HEK293 (cell line): Measurements from ENCODE around the gene ZNF428.

Source experiments
- AEBP2 ChIP-seq: fragments of 450-650 bp; formaldehyde crosslinking; IDR thresholded peaks from 2 replicates; pipeline ENCODE4 v1.5.1; 2016; ENCODE audit warnings: missing biosample characterization, missing genetic modification characterization, borderline replicate concordance
- EGR2 ChIP-seq: fragments of 450-650 bp; formaldehyde crosslinking; IDR thresholded peaks from 2 replicates; pipeline ENCODE4 v1.5.1; 2016; ENCODE audit warnings: low read depth, missing biosample characterization, missing genetic modification characterization
- HOXA7 ChIP-seq: sonication (generic); formaldehyde crosslinking; IDR thresholded peaks from 2 replicates; pipeline ENCODE4 v1.8.1; 2022; ENCODE audit warnings: missing genetic modification reagents, borderline replicate concordance
- HOXC10 ChIP-seq: sonication (generic); formaldehyde crosslinking; IDR thresholded peaks from 2 replicates; pipeline ENCODE4 v1.8.1; 2023; ENCODE audit warnings: mild to moderate bottlenecking, missing genetic modification reagents
- SP2 ChIP-seq: fragments of 450-650 bp; formaldehyde crosslinking; IDR thresholded peaks from 2 replicates; pipeline ENCODE4 v1.5.1; 2016; ENCODE audit warnings: missing biosample characterization, missing genetic modification characterization
- TSHZ1 ChIP-seq: fragments of 450-650 bp; formaldehyde crosslinking; IDR thresholded peaks from 2 replicates; pipeline ENCODE4 v1.5.1; 2016; ENCODE audit warnings: missing biosample characterization, missing genetic modification characterization, borderline replicate concordance
- ZBTB10 ChIP-seq: fragments of 450-650 bp; formaldehyde crosslinking; IDR thresholded peaks from 2 replicates; pipeline ENCODE4 v1.5.1; 2016; ENCODE audit warnings: missing biosample characterization, missing genetic modification characterization
- ZFP41 ChIP-seq: fragments of 450-650 bp; formaldehyde crosslinking; IDR thresholded peaks from 2 replicates; pipeline ENCODE4 v1.5.1; 2016; ENCODE audit warnings: missing biosample characterization, missing genetic modification characterization, borderline replicate concordance
- ZNF140 ChIP-seq: fragments of 450-650 bp; formaldehyde crosslinking; IDR thresholded peaks from 2 replicates; pipeline ENCODE4 v1.5.1; 2016; ENCODE audit warnings: missing biosample characterization, missing genetic modification characterization
- ZNF19 ChIP-seq: fragments of 450-650 bp; formaldehyde crosslinking; IDR thresholded peaks from 2 replicates; pipeline ENCODE4; 2016; ENCODE audit warnings: missing biosample characterization, missing genetic modification characterization, low read depth
- ZNF266 ChIP-seq: fragments of 450-650 bp; formaldehyde crosslinking; IDR thresholded peaks from 2 replicates; pipeline ENCODE4 v1.5.1; 2016; ENCODE audit warnings: missing biosample characterization, missing genetic modification characterization, low read depth
- ZNF280D ChIP-seq: fragments of 450-650 bp; formaldehyde crosslinking; IDR thresholded peaks from 2 replicates; pipeline ENCODE4 v1.5.1; 2016; ENCODE audit warnings: missing biosample characterization, missing genetic modification characterization
- ZNF311 ChIP-seq: fragments of 450-650 bp; formaldehyde crosslinking; IDR thresholded peaks from 2 replicates; pipeline ENCODE4 v1.5.1; 2017; ENCODE audit warnings: missing biosample characterization, missing genetic modification characterization, borderline replicate concordance
- ZNF394 ChIP-seq: fragments of 450-650 bp; formaldehyde crosslinking; IDR thresholded peaks from 2 replicates; pipeline ENCODE4 v1.5.1; 2016; ENCODE audit warnings: missing biosample characterization, missing genetic modification characterization, mild to moderate bottlenecking, moderate library complexity, borderline replicate concordance
- ZNF488 ChIP-seq: fragments of 450-650 bp; formaldehyde crosslinking; IDR thresholded peaks from 2 replicates; pipeline ENCODE4 v1.5.1; 2016; ENCODE audit warnings: missing biosample characterization, missing genetic modification characterization
- ZNF776 ChIP-seq: fragments of 450-650 bp; formaldehyde crosslinking; IDR thresholded peaks from 2 replicates; pipeline ENCODE4 v1.5.0; 2017; ENCODE audit warnings: missing biosample characterization, missing genetic modification characterization, borderline replicate concordance

The ZNF428 gene

GRCh38 chr19:43639519-43640423 is 20.3 kb upstream of the ZNF428 start, which contains the start of gene CADM4 (continued):
- TF ChIP-seq ZNF488 (tag by site-specific recombination), result peak; percentile 39; the same call in 1 of the 2 replicates
- peak; percentile 52; the same call in 1 of the 2 replicates for TF ChIP-seq ZFP41 (tag by site-specific recombination)
- peak; percentile 97 for TF ChIP-seq EGR2
- 0 out of 2 replicates have a peak, but pooled peaks have one; percentile 13 for TF ChIP-seq ZNF266
- 0 out of 2 replicates have a peak, but pooled peaks have one; percentile 43 for TF ChIP-seq ZNF140 (tag by site-specific recombination)
- no peak; the same call in 1 of the 2 replicates for TF ChIP-seq ZNF311 (tag by site-specific recombination)
- no peak for TF ChIP-seq HOXC10 (CRISPR knock-in tag)
- peak; percentile 99 for TF ChIP-seq ZBTB10 (tag by site-specific recombination)
- peak; percentile 80 for TF ChIP-seq AEBP2 (tag by site-specific recombination)
- peak; percentile 47 for TF ChIP-seq ZNF280D (tag by site-specific recombination)
- peak; percentile 38 for TF ChIP-seq TSHZ1 (tag by site-specific recombination)
- TF ChIP-seq HOXA7 (CRISPR knock-in tag), result no peak
- no peak; the same call in 1 of the 2 replicates for TF ChIP-seq ZNF394 (tag by site-specific recombination)
- TF ChIP-seq SP2, result peak; percentile 71
- no peak for TF ChIP-seq ZNF19 (tag by site-specific recombination)
- no peak for TF ChIP-seq ZNF776 (tag by site-specific recombination)
